Measurements from ENCODE around the gene GLP1R.

DNA sequence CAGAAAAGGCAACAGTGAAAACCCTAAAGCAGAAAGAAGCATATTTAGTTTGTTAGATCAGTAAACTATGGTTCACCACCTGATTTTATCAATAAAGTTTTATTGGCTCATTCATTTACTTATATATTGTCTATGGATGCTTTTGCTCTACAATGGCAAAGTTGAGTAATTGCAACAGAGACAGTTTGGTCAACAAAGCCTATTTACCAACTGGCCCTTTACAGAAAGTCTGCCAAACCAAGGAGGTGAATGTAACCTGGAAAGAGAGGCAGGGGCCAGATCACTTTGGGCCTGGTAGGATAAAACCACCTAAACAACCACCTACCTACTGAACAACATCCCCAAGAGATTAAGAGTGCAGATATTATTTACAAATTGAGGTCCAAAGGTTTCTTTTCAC lies 47.0 kb downstream of the GLP1R start:
- TF ChIP-seq, protein P1, sequence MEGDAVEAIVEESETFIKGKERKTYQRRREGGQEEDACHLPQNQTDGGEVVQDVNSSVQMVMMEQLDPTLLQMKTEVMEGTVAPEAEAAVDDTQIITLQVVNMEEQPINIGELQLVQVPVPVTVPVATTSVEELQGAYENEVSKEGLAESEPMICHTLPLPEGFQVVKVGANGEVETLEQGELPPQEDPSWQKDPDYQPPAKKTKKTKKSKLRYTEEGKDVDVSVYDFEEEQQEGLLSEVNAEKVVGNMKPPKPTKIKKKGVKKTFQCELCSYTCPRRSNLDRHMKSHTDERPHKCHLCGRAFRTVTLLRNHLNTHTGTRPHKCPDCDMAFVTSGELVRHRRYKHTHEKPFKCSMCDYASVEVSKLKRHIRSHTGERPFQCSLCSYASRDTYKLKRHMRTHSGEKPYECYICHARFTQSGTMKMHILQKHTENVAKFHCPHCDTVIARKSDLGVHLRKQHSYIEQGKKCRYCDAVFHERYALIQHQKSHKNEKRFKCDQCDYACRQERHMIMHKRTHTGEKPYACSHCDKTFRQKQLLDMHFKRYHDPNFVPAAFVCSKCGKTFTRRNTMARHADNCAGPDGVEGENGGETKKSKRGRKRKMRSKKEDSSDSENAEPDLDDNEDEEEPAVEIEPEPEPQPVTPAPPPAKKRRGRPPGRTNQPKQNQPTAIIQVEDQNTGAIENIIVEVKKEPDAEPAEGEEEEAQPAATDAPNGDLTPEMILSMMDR (optimal IDR thresholded peaks at IDR 0.05 in 1 of 3, IDR thresholded peaks at IDR 0.05 in 1 of 3, conservative IDR thresholded peaks at IDR 0.05 in 1 of 3; ENCODE audit: extremely low read depth in 1 of 3, insufficient read depth in 2 of 3, low read length in 3 of 3) = no peak
- TF ChIP-seq EZH2 (IDR thresholded peaks at IDR 0.05; ENCODE audit: low read length) = no peak

Measured in keratinocyte (primary cell).